Anterior cingulate cortex (tissue), 58 donors: ENCODE measurements around the gene CIC.

Source experiments
- DNase-seq, 58 donors: peaks; one replicate each; lab custom pipeline; 2025; lab: John Stamatoyannopoulos, UW

CIC gene

GRCh38 chr19:42274065-42274682 lies 5.1 kb downstream of the CIC start:
- no peak for DNase-seq

DNA sequence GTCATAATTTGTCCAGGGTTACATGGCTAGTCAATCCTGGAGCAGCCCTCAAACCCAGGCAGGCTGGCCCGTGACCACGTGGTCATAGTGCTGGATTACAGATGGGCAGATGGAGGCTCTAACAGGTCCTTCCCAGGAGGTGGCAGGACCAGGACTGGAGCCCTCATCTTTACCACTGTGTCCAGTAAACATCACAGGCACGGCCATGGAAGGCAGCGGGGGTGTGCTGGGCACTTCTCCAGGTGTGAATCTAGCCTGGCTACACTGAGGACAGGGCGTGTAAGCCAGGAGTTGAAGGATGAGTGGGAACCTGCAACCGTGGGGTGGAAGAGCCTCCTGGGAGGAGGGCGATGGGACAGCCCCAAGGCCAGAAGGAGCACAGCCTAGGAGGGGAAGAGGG lies 6.1 kb downstream of the CIC start:
- no peak for DNase-seq

DNA sequence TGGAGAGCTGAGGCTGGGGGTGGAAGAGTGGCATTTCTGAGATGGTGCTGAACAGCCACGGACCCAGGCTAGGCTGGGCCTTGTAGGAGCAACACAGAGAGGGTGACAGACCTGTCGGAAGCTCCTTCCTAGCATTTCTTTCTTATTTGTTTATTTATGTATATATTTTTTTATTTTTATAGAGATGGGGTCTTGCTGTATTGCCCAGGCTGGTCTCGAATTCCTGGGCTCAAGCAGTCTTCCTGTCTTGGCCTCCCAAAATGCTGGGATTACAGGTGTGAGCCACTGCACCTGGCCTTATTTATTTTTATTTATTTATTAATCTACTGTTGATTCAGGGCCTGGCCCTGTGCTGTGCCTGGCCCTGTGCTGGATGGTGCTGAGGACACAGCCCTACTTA lies 6.5 kb downstream of the CIC start:
- DNase-seq = no peak

- DNase-seq = no peak
Measured at GRCh38 chr19:42276284-42276683, 7.2 kb downstream of the CIC start.

DNA sequence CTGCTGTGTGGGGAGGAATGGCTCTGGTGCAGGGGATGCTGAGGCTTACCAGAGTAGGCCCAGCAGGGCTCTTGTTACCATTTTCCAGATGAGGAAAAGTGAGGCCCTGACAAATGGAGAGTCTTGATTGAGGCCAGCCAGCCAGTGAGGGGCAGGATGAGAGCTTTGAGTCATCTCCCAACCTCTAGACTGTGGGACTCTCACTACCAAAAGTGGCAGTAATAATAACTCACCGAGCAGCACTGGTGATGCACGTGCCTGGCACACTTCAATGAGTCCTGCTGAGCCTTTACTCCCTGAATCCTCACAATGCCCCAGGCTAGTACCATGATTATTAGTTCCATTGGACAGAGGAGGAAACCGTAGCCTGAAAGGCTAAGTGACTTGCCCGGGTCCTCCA lies 7.8 kb downstream of the CIC start:
- no peak for DNase-seq

DNA sequence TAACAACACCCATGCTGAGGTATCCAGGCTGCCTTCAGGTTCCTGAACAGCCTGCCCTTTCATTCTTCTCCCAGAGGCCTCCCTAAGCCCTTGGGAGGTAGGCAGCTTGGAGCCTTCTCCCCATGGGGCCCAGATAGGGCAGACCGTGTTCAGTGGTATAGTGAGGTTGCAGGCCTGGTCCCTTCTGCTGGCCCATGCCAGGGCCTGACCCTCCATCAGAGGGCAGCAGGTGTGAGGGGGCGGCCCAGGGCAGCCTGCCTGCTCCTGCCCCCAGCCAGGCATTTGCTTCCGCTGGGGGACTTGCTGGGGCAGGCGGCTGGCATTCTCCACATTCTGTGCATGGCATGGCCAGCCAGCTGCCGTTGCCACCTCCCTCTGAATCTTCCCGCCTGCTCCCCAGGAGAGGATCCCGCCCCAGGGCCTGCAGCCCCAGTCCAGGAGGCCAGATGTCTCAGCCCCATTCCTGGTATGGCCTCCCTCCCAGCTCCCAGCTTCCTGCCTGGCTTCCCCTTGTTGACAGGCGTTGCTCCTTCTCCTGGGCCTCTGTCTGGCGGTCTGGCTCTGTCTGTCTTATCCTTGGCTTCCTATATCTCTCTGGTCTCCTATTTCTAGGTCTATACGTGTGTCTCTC lies 8.9 kb downstream of the CIC start:
- DNase-seq = no peak

- no peak for DNase-seq
Measured at GRCh38 chr19:42278452-42279154, 9.6 kb downstream of the CIC start.

DNA sequence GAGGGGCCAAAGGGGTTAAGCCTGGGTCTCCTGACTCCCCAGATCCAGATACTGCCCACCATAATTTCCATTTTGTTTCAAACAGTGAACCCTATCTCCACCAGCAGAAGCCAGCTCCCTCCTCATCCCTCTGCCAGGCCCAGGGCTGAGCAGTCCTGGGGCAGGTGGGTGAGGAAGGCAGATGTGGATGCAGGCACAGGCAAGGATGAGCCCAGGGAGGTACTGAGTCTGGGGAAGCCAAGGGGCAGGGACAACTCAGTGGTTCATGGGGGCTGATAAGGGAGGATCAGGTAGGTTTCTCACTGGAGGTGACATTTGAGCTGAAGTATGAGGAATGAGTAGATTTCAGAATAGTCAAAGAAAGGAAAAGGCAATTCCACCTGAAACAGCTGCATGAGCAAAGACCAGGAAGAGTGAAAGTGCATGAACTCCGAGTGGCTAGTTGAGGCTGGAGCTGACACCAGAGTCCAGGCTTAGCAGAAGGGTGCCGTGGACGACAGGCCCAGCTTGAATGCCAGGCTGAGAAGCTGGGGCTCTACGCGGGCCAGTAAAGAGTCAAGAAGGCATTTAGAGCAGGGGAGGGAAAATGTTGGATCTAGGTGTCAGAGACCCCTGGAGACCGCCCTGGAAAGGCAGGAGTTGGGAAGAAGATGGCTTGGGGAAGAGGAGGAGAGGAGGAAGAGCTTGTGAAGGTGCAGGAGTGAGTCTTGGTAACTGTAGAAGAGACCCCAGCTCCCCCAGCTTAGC lies 10.3 kb downstream of the CIC start:
- DNase-seq = peak in 5 of 58 donors; percentile 38 to 64 (median 60)

DNA sequence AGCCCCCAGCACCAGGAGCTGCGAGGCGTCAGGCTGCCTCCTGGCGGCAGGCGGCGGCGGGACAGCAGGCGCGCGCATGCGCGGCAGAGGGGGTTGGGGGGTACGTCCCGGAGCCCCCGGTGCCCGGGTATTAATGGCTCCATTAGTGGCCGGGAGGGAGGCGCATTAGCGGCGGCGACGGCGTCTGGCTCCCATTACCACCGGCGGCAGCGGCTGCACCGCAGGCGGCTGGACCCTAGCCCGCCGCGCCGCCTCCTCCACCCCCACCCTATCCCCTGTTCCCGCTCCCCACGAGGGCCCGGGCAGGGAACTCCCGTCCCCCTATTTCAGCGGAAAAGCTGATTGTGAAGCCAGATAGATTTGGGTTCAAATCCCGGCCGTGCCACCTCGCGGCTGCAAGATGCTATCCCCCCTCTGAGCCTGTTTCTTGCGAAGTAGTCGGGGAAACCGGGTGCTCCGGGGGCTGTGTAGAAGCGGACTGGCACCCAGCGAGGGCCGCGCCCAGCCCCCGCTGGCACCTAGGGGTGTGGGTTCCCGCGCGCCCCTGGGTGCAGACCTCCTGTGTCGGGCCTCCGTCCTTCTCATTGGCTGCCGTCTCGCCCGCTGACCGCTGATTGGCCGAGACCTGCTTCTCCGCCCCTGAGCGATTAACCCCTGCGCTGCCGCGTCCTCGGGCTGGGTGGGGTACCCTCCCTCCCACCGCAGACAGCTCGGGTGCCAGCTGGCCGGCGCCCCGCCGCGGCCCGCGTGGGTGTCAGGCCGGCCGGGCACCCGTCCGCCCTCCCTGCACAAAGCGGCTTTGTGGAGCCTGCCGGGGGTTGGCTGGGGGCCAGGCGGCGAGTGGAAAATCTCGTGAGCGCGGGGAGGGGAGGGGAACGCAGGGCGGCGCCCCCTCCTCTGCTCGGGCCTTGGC lies 11.1 kb downstream of the CIC start:
- DNase-seq = peak; percentile 64 to 97 (median 93)

DNA sequence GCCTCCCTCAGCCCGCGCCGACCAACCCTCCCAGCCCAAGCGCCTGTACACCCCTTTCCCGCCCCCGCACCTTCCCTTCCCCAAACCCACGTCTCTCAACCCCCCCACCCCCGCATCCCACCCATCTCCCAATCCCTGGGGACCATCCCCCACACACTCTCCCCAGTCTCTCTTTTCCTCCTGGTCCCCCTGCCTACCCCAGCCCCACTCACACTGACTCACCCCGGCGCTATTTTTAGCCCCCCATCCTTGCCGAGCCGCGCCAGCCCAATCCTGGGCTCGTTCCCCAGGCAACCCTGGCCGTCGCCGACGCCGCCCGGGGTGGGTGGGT lies 11.7 kb downstream of the CIC start:
- peak in 44 of 58 donors; percentile 39 to 88 (median 75) for DNase-seq

DNA sequence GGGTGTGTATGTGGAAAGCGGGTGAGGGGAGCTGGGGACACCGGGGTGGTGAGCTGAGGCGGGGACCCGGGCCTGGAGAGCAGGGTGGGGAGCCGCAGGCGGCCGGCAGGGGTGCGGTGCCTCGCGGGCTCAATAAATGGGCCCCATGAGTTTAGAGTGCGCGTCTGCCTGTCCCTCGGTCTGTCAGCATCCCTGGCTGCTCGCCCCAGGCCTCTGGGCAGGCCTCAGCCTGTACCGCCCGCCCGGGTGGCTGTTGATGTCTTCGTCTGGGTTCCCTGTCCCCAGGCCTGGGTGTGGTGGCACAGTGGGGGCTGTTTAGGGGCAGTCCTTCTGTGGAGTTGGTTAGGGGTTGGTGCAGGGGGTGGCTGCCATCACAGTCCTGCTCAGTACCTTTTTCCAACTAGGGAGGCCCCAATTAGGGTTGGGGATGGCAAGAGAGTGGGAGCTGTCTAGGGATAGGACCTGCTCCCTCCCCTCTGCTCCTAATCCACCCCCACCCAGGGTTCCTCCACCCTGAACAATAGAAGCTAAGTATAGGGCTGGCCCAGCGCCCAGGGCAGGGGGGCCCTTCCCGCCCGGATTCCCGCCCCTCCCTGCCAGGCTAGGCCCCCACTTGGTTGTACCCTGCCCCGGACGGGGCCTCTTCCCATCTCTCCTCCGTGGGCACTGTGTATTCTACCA lies 12.2 kb downstream of the CIC start:
- DNase-seq = peak in 46 of 58 donors; percentile 29 to 89 (median 72)

- DNase-seq = peak in 7 of 58 donors; percentile 31 to 59 (median 52)
Measured at GRCh38 chr19:42281827-42282762, 13.0 kb downstream of the CIC start.

DNA sequence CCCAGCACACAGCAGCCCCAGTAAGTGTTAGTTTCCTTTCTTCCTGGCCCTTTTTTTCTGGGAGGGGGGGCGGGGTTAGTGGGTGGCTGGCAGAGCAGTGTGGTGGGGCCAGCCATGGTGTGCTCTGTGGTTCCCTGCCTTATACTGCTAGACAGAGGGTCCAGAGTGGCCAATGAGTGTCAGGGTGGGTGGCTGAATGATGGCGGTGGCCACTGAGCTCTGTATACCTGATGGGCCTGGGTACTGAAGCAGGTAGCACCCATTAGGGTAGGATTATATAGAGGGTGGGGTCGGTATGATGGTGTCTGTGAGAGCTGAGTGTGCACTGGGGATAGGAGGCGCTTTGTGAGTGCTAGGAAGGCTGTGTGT lies 13.8 kb downstream of the CIC start:
- DNase-seq = no peak

DNA sequence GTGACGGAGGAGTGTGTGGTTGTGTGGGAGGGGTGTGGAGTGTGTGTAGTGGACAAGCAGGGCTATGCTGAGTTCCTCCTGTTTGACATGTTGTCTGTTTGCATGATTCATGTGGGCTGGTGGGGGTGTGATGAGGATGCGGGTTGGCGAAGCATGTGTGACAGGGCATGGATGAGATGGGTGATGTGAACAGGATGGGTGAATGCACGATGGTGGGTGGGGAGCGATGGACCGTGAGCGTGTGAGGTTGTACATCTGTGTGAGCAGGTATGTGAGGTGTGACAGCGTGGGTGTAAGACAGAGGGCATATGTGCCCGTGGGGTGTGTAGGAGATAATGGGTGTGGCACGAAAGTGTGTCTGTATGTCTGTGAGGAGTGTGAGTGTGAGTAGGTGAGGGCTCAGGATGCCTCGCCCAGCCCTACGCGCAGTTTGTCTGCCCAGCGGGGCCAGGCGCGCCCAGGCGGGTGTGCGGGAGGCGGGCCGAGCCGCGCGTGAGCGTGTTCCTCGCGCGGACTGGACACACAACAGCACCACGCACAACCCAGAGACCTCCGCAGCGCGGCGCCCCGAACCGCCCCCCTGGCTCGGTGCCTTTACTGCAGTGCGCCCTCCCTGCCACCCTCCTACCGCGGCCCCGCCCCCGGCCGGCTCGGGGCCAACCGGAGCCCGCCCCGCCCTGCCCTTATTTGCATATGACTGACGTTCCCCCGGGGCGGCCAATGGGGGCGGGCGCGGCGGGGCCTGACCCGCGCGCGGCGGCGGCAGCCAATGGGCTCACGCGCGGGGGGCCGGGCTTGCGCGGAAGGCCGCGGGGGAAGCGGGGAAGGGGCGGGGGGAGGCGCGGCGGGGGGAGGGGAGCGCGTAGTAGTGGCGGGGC lies 14.4 kb downstream of the CIC start:
- DNase-seq = peak; percentile 55 to 98 (median 94)

GRCh38 chr19:42284066-42284501 lies 15.0 kb downstream of the CIC start:
- peak in 52 of 58 donors; percentile 40 to 94 (median 80) for DNase-seq

- DNase-seq = peak in 4 of 58 donors; percentile 27 to 40 (median 38)
Measured at GRCh38 chr19:42284591-42285341, 15.7 kb downstream of the CIC start.

DNA sequence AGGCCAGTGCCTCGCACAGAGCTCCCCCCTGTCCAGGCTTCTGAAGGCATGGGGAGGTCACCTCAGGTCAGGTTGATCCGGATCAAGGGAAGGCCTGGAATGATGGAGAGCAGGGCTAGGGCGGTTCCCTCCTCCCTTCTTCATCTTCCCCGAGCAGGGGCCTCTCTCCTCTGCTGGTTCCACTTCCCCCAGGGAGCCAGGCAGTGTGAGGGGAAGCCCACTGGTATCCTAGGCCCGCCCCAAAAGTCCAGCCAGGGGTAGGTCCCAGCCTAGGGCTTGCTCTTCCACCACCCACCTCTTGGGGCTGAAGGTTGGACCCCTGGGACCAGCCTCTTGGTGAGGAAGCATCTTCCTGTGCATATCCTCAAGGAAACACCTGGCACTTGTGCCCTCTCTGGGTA lies 16.5 kb downstream of the CIC start:
- no peak for DNase-seq
